Subcutaneous adipose tissue (tissue), 4 donors: ENCODE measurements around the gene ARL6IP6. TPM values are rescaled to one million over a fixed set of nuclear protein-coding genes. Genes with fewer than 3 reads are reported as not detected.

ENCODE experiments used
- CTCF ChIP-seq: fragments of 450-650 bp; IDR thresholded peaks from one replicate; pipeline ENCODE4 v1.5.1; 2016; ENCODE audit warnings: low read depth, mild to moderate bottlenecking, control low read depth, antibody characterized with exemption, moderate library complexity
- total RNA-seq, 4 donors: library from RNA; depleted of rRNA; stranded (reverse); fragments of >200 nt; gene quantifications; one replicate each; pipeline ENCODE4 v1.1.0, GENCODE V29; 2016

Gene ARL6IP6
- total RNA-seq: 10 to 100 TPM in 3 of 4 donors, 1 to 10 TPM in 1; 9.6 to 23.1 (median 16.2) TPM

GRCh38 chr2:152718076-152718908 is at the start of gene ARL6IP6:
TSS of gene ARL6IP6 (plus strand) at chr2:152718620. CDS start at chr2:152718625, 5 bp downstream.
- TF ChIP-seq CTCF: no peak

- TF ChIP-seq CTCF: no peak
These were observed 44.1 kb upstream of the ARL6IP6 start for GRCh38 chr2:152674334-152674733.

GRCh38 chr2:152676461-152676860 is 42.0 kb upstream of the ARL6IP6 start:
- TF ChIP-seq CTCF: no peak

GRCh38 chr2:152678808-152679207 is 39.6 kb upstream of the ARL6IP6 start:
- no peak for TF ChIP-seq CTCF

- no peak for TF ChIP-seq CTCF
These were observed 35.8 kb upstream of the ARL6IP6 start for GRCh38 chr2:152682663-152683062.

GRCh38 chr2:152683400-152683799 is 35.0 kb upstream of the ARL6IP6 start:
- TF ChIP-seq CTCF: no peak

GRCh38 chr2:152686321-152686720 is 32.1 kb upstream of the ARL6IP6 start:
- no peak for TF ChIP-seq CTCF
